ENCODE measurements around the gene ZNF286A.
"Not testable (repeated sequence)": the region's sequence is repeated elsewhere in the genome, so short reads cannot be mapped to it uniquely, and the experiment has no call there.

The ZNF286A gene

DNA sequence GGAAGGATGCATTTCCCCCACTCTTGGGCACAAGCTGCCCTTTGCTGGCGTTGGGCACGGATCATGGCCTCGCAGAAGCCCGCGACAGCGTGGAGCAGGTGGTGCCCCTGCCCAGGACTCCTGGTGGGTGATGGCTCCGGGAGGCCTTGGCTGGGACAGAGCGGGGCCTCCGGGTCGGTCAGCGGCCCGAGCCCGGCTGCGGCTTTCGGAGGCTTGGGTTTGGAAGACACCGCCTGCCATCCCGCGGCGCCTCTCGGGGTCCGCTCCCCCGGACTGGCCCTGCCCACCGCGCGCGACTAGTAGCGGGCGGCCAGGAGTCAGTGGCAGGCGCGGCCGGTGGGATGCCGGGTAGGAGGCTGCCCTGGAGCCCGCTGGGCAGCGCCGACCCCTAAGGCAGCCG is 49.9 kb downstream of the ZNF286A start:
- not testable (repeated sequence) for FAIRE-seq; DNase-seq (ENCODE audit: insufficient read length, low spot score)

DNA sequence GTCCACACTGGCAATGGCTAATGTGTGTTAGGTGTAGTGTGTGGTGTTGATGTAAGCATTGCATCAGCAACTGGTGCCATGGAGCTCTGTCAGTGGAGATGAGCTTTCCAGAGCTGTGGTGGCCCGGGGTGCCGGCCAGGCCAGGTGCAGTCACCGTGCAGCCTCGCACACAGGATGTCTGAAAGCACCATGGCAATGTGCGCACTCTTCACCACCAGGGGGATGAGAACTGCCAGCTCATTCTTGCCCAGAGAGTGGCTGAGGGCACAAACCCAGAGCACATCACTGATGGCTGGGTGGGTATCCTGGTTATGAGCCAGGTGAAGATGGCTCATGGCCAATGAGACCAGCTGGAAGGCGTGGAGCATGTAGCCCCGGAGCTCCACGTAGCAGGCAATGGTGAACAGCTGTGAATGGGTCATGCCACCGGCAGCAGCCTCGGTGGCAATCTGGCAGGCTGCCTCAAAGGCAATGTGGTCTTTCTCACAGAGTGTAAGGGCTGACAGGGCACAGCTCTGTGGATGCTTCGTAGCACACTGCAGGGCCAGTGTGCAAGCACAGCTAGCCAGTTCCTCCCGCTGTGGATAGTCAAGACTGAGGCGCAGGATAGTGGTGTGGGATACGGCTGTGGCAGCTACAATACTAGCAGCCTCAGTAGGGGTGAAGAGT is 69.4 kb downstream of the ZNF286A start:
- not testable (repeated sequence) for DNase-seq (ENCODE audit: insufficient read length, low spot score)
- peak; percentile 28 for FAIRE-seq

All from HTR-8/SVneo (cell line).